GM12872 (cell line): ENCODE results near the gene TAF3.

ENCODE experiments used
- CTCF ChIP-seq: IDR thresholded peaks from 3 replicates; pipeline ENCODE4 v1.5.1; 2011; ENCODE audit warnings: low read depth, mild to moderate bottlenecking, low read length, moderate library complexity; ENCODE audit not compliant: insufficient read depth

Gene TAF3

GRCh38 chr10:7788639-7789286 is 29.5 kb upstream of the TAF3 start:
- TF ChIP-seq CTCF, result no peak

- no peak for TF ChIP-seq CTCF
Measured at GRCh38 chr10:7789390-7789789, 28.9 kb upstream of the TAF3 start.

GRCh38 chr10:7792541-7792940 is 25.8 kb upstream of the TAF3 start:
- no peak for TF ChIP-seq CTCF

- no peak for TF ChIP-seq CTCF
Measured at GRCh38 chr10:7794251-7795026, 23.9 kb upstream of the TAF3 start.

GRCh38 chr10:7795605-7796004 is 22.7 kb upstream of the TAF3 start:
- no peak for TF ChIP-seq CTCF

- TF ChIP-seq CTCF, result no peak
Measured at GRCh38 chr10:7797582-7797981, 20.7 kb upstream of the TAF3 start.

- no peak for TF ChIP-seq CTCF
Measured at GRCh38 chr10:7802606-7803005, 15.7 kb upstream of the TAF3 start.
